Sigmoid colon (tissue), 7 donors: ENCODE data around the gene MAPT. TPM values are rescaled to one million over a fixed set of nuclear protein-coding genes. Genes with fewer than 3 reads are reported as not detected.

Source experiments
- DNase-seq: peaks from one replicate; pipeline ENCODE4 v3.0.0-alpha.2; 2019
- H3K27ac ChIP-seq, 4 donors: fragments of 200-600 bp; sonication (generic); one replicate each; pipeline ENCODE4 v1.5.1; 2016 to 2019; ENCODE audit warnings: mild to moderate bottlenecking in 1 of 4
- H3K27me3 ChIP-seq, 3 donors: fragments of 200-600 bp; sonication (generic); one replicate each; pipeline ENCODE4 v1.5.1; 2019; ENCODE audit warnings: mild to moderate bottlenecking in 1 of 3
- H3K36me3 ChIP-seq, 4 donors: fragments of 200-600 bp; sonication (generic); one replicate each; pipeline ENCODE4 v1.5.1; 2016 to 2019
- H3K4me1 ChIP-seq, 4 donors: fragments of 200-600 bp; sonication (generic); one replicate each; pipeline ENCODE4 v1.5.1; 2017 to 2019
- H3K4me3 ChIP-seq, 4 donors: fragments of 200-600 bp; sonication (generic); one replicate each; pipeline ENCODE4 v1.5.1; 2017 to 2019; ENCODE audit warnings: mild to moderate bottlenecking in 2 of 4, moderate library complexity in 1 of 4
- H3K9me3 ChIP-seq, 4 donors: fragments of 200-600 bp in 3 of 4; sonication (generic) in 3 of 4; one replicate each; pipeline versions ENCODE4 v1.5.1 to v1.6.1; 2013 to 2019
- CTCF ChIP-seq, 4 experiments: fragments of 450-650 bp in 3 of 4; fragments of 200-600 bp in 1 of 4; IDR thresholded peaks; one replicate each; pipeline ENCODE4 v1.5.1; 2016 to 2019; ENCODE audit warnings: antibody characterized with exemption in 4 of 4, mild to moderate bottlenecking in 3 of 4, moderate library complexity in 2 of 4
- EP300 ChIP-seq, 4 donors: sonication (generic); formaldehyde crosslinking; IDR thresholded peaks; one replicate each; pipeline ENCODE4 v1.6.1; 2017; ENCODE audit warnings: antibody characterized with exemption in 4 of 4
- POLR2A ChIP-seq, 2 donors: fragments of 450-650 bp; IDR thresholded peaks; one replicate each; pipeline ENCODE4 v1.6.1; 2016; ENCODE audit warnings: antibody characterized with exemption in 2 of 2, mild to moderate bottlenecking in 2 of 2, moderate library complexity in 2 of 2
- POLR2AphosphoS5 ChIP-seq, 4 donors: sonication (generic); formaldehyde crosslinking; IDR thresholded peaks; one replicate each; pipeline ENCODE4 v1.6.1; 2017; ENCODE audit warnings: antibody characterized with exemption in 4 of 4
- WGBS, 2 donors: extraction: QIAGEN DNeasy Blood & Tissue Kit; methylation state at CpG; one replicate each; pipeline ENCODE4 v1.1.7; 2013; 5-methylcytosine and 5-hydroxymethylcytosine counted together
- intact Hi-C: fragments of 100-400 bp; cut with DNase I; formaldehyde crosslinking; loops from one replicate; pipeline ENCODE4 v1.15.1; 2023
- polyA plus RNA-seq, 3 donors: library from polyadenylated mRNA; stranded (reverse); fragments of 200-250 nt; gene quantifications; one replicate each; pipeline ENCODE4 v1.2.3, GENCODE V29; 2013
- total RNA-seq, 4 donors: library from RNA; depleted of rRNA; stranded (reverse); fragments of >200 nt; gene quantifications; one replicate each; pipeline ENCODE4 v1.1.0, GENCODE V29; 2016
- donor health status: healthy with polysubstance abuse.
- donor health status: Bipolar disorder and iron deficiency.
- donor health status: healthy.

MAPT gene
- total and polyA plus RNA-seq, 7 donors, result 0.60 to 20.5 (median 10.9) TPM; not detected in 1

- 75 to 83% methylated on average over 3 of the region's 3 CpGs for WGBS, 2 donors
- Histone ChIP-seq H3K36me3 (peaks cover 0 to 4% (median 0%) of the 10 kb centered on the region in 4 donors), H3K4me1 (no peaks in the 10 kb centered on the region), H3K27ac (no peak overlapping the region), H3K4me3 (no peak overlapping the region), H3K9me3 (no peaks in the 10 kb centered on the region), H3K27me3 (no peaks in the 10 kb centered on the region)
- no peak for DNase-seq
- intact Hi-C loops, result no loop called here
- TF ChIP-seq CTCF (IDR thresholded peaks at IDR 0.05) (no peak), EP300 (IDR thresholded peaks at IDR 0.05) (no peak), POLR2AphosphoS5 (IDR thresholded peaks at IDR 0.05) (no peak)
Observed at GRCh38 chr17:45989759-45990158, 95.4 kb downstream of the MAPT start.

- H3K4me3 ChIP-seq, result no peak overlapping the region
- no peaks in the 10 kb centered on the region for H3K27me3 ChIP-seq
- no peak for DNase-seq
- 81 to 93% methylated on average over 6 of the region's 6 CpGs for WGBS, 2 donors
- H3K36me3 ChIP-seq, result peaks cover 0 to 4% (median 0%) of the 10 kb centered on the region in 4 donors
- H3K4me1 ChIP-seq, result no peaks in the 10 kb centered on the region
- TF ChIP-seq POLR2A (IDR thresholded peaks at IDR 0.05) (no peak), POLR2AphosphoS5 (IDR thresholded peaks at IDR 0.05) (no peak), EP300 (IDR thresholded peaks at IDR 0.05) (no peak), CTCF (IDR thresholded peaks at IDR 0.05) (no peak)
- H3K9me3 ChIP-seq, result no peaks in the 10 kb centered on the region
- intact Hi-C loops, result no loop called here
- H3K27ac ChIP-seq, result no peak overlapping the region
Observed at GRCh38 chr17:45990886-45991285, 96.5 kb downstream of the MAPT start.

GRCh38 chr17:45991341-45991740 lies 97.0 kb downstream of the MAPT start:
- no peak for DNase-seq
- intact Hi-C loops, result no loop called here
- H3K4me3 ChIP-seq, result no peak overlapping the region
- H3K36me3 ChIP-seq, result peaks cover 0 to 8% (median 0%) of the 10 kb centered on the region in 4 donors
- H3K27me3 ChIP-seq, result no peaks in the 10 kb centered on the region
- TF ChIP-seq POLR2A (IDR thresholded peaks at IDR 0.05), result no peak
- TF ChIP-seq CTCF (IDR thresholded peaks at IDR 0.05), result no peak
- TF ChIP-seq EP300 (IDR thresholded peaks at IDR 0.05), result no peak
- TF ChIP-seq POLR2AphosphoS5 (IDR thresholded peaks at IDR 0.05), result no peak
- no peaks in the 10 kb centered on the region for H3K9me3 ChIP-seq
- WGBS, 2 donors, result 83 to 84% methylated on average over 10 of the region's 10 CpGs
- H3K4me1 ChIP-seq, result no peaks in the 10 kb centered on the region
- H3K27ac ChIP-seq, result no peak overlapping the region

- 69 to 76% methylated on average over 6 of the region's 6 CpGs for WGBS, 2 donors
Observed at GRCh38 chr17:45992175-45992574, 97.8 kb downstream of the MAPT start.

More at GRCh38 chr17:45992175-45992574, 97.8 kb downstream of the MAPT start:
- Histone ChIP-seq H3K27ac (no peak overlapping the region), H3K9me3 (no peaks in the 10 kb centered on the region), H3K36me3 (peaks cover 0 to 15% (median 0%) of the 10 kb centered on the region in 4 donors), H3K4me3 (no peak overlapping the region), H3K4me1 (no peaks in the 10 kb centered on the region), H3K27me3 (no peaks in the 10 kb centered on the region)
- intact Hi-C loops, result no loop called here
- no peak for DNase-seq
- TF ChIP-seq CTCF (IDR thresholded peaks at IDR 0.05) (no peak), EP300 (IDR thresholded peaks at IDR 0.05) (no peak), POLR2AphosphoS5 (IDR thresholded peaks at IDR 0.05) (no peak)
